ENCODE data around the gene CD163L1. TPM values are rescaled to one million over a fixed set of nuclear protein-coding genes. Genes with fewer than 3 reads are reported as not detected.

Gene CD163L1
- total RNA-seq, 1 experiment from 2014 or later = 2.1 TPM

GRCh38 chr12:7362734-7363133, 81.2 kb downstream of the CD163L1 start:
- Mint-ChIP-seq H3K9me3 (ENCODE audit: unreplicated experiment) (no peaks in the 10 kb centered on the region), H3K4me1 (ENCODE audit: insufficient read depth, unreplicated experiment) (no peaks in the 10 kb centered on the region), H3K27ac (ENCODE audit: low read depth, unreplicated experiment) (no peak overlapping the region), H3K36me3 (ENCODE audit: insufficient read depth, unreplicated experiment) (no peaks in the 10 kb centered on the region), H3K27me3 (ENCODE audit: insufficient read depth, unreplicated experiment) (no peaks in the 10 kb centered on the region), H3K4me3 (ENCODE audit: unreplicated experiment) (no peak overlapping the region)
- TF ChIP-seq CTCF (IDR thresholded peaks at IDR 0.05; ENCODE audit: unreplicated experiment) = no peak
- POLR2A ChIA-PET = no interaction called here
- DNase-seq (ENCODE audit: unreplicated experiment) = no peak
- intact Hi-C loops (cut with micrococcal nuclease) = no loop called here
- CTCF ChIA-PET = no interaction called here
- BruUV-seq (replicated peaks) = no TSS peak

- H3K27ac Mint-ChIP-seq (ENCODE audit: low read depth, unreplicated experiment) = no peak overlapping the region
- intact Hi-C loops (cut with micrococcal nuclease) = no loop called here
- TF ChIP-seq CTCF (IDR thresholded peaks at IDR 0.05; ENCODE audit: unreplicated experiment) = no peak
- CTCF ChIA-PET = no interaction called here
- no peaks in the 10 kb centered on the region for H3K4me1 Mint-ChIP-seq (ENCODE audit: insufficient read depth, unreplicated experiment)
- BruUV-seq (replicated peaks) = no TSS peak
- no peaks in the 10 kb centered on the region for H3K36me3 Mint-ChIP-seq (ENCODE audit: insufficient read depth, unreplicated experiment)
- DNase-seq (ENCODE audit: unreplicated experiment) = no peak
- POLR2A ChIA-PET = no interaction called here
- no peak overlapping the region for H3K4me3 Mint-ChIP-seq (ENCODE audit: unreplicated experiment)
- no peaks in the 10 kb centered on the region for H3K9me3 Mint-ChIP-seq (ENCODE audit: unreplicated experiment)
- no peaks in the 10 kb centered on the region for H3K27me3 Mint-ChIP-seq (ENCODE audit: insufficient read depth, unreplicated experiment)
These were observed 82.7 kb downstream of the CD163L1 start for GRCh38 chr12:7361265-7361664.

GRCh38 chr12:7354529-7354928, 89.4 kb downstream of the CD163L1 start:
- intact Hi-C loops (cut with micrococcal nuclease) = no loop called here
- DNase-seq (ENCODE audit: unreplicated experiment) = peak; percentile 67
- Mint-ChIP-seq H3K27ac (ENCODE audit: low read depth, unreplicated experiment) (no peak overlapping the region), H3K36me3 (ENCODE audit: insufficient read depth, unreplicated experiment) (no peaks in the 10 kb centered on the region), H3K4me3 (ENCODE audit: unreplicated experiment) (no peak overlapping the region), H3K27me3 (ENCODE audit: insufficient read depth, unreplicated experiment) (no peaks in the 10 kb centered on the region), H3K9me3 (ENCODE audit: unreplicated experiment) (no peaks in the 10 kb centered on the region), H3K4me1 (ENCODE audit: insufficient read depth, unreplicated experiment) (peaks cover 12% of the 10 kb centered on the region)
- POLR2A ChIA-PET = no interaction called here
- CTCF ChIA-PET = interaction anchor here (0.6 kb wide), 1 partner anchor 250 kb away, joined by 3 read pairs; no protein-coding TSS in a partner anchor
- BruUV-seq (replicated peaks) = no TSS peak
- TF ChIP-seq CTCF (IDR thresholded peaks at IDR 0.05; ENCODE audit: unreplicated experiment) = no peak

GRCh38 chr12:7352661-7353060, 91.3 kb downstream of the CD163L1 start:
- CTCF ChIA-PET = interaction anchor here (0.7 kb wide), 1 partner anchor 206 kb away, joined by 4 read pairs; no protein-coding TSS in a partner anchor
- Mint-ChIP-seq H3K36me3 (ENCODE audit: insufficient read depth, unreplicated experiment) (no peaks in the 10 kb centered on the region), H3K4me3 (ENCODE audit: unreplicated experiment) (no peak overlapping the region), H3K27ac (ENCODE audit: low read depth, unreplicated experiment) (no peak overlapping the region), H3K27me3 (ENCODE audit: insufficient read depth, unreplicated experiment) (no peaks in the 10 kb centered on the region), H3K9me3 (ENCODE audit: unreplicated experiment) (no peaks in the 10 kb centered on the region), H3K4me1 (ENCODE audit: insufficient read depth, unreplicated experiment) (peaks cover 12% of the 10 kb centered on the region)
- DNase-seq (ENCODE audit: unreplicated experiment) = no peak
- no peak for TF ChIP-seq CTCF (IDR thresholded peaks at IDR 0.05; ENCODE audit: unreplicated experiment)
- POLR2A ChIA-PET = interaction anchor here (0.5 to 0.6 kb wide), 2 partner anchors 54 to 134 kb away, joined by 3 read pairs; no protein-coding TSS in a partner anchor
- BruUV-seq (replicated peaks) = no TSS peak
- intact Hi-C loops (cut with micrococcal nuclease) = no loop called here

Measured in MCF 10A (cell line).